Peyer's patch (tissue), 4 donors: ENCODE measurements around the gene MAGIX.
A peak's percentile ranks its signal among the peaks of the same experiment; 100 is the strongest.

Source experiments
- CTCF ChIP-seq, 6 experiments: fragments of 450-650 bp in 4 of 6; fragments of 200-600 bp in 2 of 6; sonication (generic) in 1 of 6; IDR thresholded peaks; one replicate each; pipeline ENCODE4 v1.5.1; 2017 to 2019; ENCODE audit warnings: antibody characterized with exemption in 6 of 6, mild to moderate bottlenecking in 3 of 6, moderate library complexity in 1 of 6
- POLR2A ChIP-seq, 2 donors: fragments of 450-650 bp; IDR thresholded peaks; one replicate each; pipeline ENCODE4 v1.5.1; 2017; ENCODE audit warnings: antibody characterized with exemption in 2 of 2, mild to moderate bottlenecking in 2 of 2, moderate library complexity in 2 of 2

GRCh38 chrX:49171752-49172279 lies 9.3 kb downstream of the MAGIX start, which contains the start of gene PLP2:
- TF ChIP-seq CTCF (IDR thresholded peaks at IDR 0.05), result no peak
- TF ChIP-seq POLR2A (IDR thresholded peaks at IDR 0.05), result peak in 1 of 2 donors; percentile 29
